ENCODE results near the gene ZC3H10.

Gene ZC3H10

GRCh38 chr12:56127888-56128669 lies 10.0 kb downstream of the ZC3H10 start, which contains the start of gene ESYT1:
ESYT1 (plus strand) TSS chr12:56128267; CDS start chr12:56128320, 53 bp downstream.
- peak; percentile 97 for DNase-seq (ENCODE audit: low spot score)

DNA sequence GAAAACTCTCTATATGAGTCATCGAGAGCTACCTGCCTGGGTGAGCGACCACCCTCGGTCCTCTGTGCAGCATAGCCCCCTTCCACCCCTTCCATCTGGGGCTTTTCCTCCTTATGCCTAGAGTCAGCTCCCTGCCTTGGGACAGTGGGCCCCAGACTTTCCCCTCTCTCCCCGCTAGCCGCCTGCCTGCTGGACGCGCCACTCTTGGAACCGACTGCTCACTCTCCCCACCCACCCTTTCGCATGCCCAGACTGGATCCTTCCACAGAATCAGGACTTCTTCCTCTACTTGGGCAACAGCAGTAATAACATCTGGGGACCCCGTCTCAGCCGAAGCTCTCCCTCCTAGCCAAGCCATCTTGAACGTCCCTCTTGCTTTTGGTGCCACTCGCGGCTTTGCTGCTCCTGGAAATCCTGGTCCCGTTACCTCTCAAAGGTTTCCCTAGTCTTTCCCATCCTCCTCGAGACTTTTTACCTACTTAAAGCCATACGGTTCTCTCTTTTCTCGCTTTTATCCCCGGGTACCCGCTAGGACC lies 10.7 kb downstream of the ZC3H10 start:
- no peak for DNase-seq (ENCODE audit: low spot score)

DNA sequence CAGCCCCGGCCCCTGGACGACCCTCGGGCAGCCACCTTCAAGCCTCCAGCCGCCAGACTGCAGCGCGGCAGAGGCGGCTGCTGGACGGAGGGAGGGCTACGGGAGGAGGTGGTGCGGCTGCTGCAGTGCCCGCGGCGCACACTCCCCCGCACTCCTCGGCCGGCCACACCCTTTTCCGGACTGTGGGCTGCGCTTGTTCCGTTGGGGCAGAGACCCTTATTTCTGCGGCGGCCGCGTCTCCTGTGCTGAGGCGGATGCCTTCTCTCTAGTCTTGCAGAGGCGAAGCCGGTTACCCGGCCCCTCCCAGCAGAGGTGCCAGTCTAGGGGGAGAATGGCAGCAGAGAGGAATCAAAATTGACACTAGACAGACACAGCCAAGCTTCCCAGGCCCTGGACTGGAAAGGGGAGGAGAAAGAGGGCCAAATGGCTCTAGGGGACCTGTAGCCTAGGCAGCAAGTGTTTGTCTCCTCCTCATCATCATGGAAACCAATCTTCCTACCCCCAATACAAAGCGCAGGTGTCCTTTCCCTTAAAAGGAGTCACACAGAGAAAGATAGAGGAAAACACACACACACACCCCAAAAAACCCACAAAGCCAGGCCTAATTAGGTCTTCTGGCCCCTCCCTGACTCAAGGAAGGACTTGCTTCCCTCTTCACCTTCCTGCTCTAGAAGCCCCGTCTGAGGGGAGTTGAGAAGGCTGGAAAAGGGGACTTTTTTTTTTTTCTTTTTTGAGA lies 11.3 kb downstream of the ZC3H10 start:
- peak; percentile 48 for DNase-seq (ENCODE audit: low spot score)

DNA sequence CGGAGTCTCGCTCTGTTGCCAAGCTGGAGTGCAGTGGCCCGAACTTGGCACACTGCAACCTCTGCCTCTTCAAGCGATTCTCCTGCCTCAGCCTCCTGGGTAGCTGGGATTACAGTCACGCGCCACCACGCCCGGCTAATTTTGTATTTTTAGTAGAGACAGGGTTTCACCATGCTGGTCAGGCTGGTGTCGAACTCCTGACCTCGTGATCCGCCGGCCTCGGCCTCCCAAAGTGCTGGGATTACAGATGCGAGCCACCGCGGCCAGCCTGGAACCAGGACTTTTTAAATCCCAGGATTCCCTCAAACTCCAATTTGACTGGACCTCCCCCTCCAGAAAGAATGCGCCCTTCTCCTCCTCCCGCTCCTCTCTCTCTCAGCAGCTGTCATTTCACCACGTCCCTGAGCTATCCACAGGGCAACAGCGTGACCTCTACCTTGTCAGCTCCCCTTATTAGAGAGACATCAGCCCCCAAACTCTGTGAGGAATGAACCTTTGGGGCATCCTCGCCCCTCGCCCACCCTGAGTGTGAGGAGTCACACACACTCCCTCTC lies 12.0 kb downstream of the ZC3H10 start:
- no peak for DNase-seq (ENCODE audit: low spot score)

GRCh38 chr12:56130876-56131275 lies 12.8 kb downstream of the ZC3H10 start:
- no peak for DNase-seq (ENCODE audit: low spot score)

DNA sequence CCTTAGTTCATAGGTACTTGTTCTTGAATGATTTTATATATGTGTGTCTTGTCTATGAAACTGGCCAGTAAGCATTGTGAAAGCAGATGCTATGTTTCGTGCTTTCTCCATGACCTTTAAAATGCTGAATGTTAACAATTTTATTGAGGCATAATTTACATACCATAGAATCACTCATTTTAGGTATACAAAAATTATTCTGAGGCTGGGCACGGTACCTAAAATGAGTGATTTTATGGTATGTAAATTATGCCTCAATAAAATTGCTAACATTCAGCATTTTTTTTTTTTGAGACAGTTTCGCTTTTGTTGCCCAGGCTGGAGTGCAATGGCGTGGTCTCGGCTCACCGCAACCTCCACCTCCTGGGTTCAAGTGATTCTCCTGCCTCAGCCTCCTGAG lies 16.8 kb downstream of the ZC3H10 start:
- no peak for DNase-seq (ENCODE audit: low spot score)

DNA sequence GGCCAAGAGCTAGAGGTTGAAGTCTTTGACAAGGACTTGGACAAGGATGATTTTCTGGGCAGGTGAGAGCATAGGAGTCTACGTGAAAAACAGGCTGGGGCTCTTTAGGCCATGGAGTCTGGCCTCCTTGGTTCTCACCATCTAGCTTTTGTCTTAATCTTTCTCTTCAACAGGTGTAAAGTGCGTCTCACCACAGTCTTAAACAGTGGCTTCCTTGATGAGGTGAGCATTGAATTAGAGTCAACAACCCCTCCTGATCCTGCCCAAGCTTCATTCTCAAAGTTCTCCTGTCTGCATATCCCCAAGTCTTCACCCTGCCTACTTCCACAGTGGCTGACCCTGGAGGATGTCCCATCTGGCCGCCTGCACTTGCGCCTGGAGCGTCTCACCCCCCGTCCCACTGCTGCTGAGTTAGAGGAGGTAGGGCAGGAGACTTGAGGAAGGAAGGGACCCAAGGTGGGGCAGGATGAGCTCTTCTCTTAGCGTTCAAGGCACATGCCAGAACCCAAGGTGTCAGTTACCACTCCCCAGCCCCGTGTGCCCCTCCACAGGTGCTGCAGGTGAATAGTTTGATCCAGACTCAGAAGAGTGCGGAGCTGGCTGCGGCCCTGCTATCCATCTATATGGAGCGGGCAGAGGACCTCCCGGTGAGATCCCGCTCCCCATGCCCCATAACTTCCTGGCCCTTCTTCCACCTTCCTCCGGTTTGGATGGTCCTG lies 19.9 kb downstream of the ZC3H10 start:
- no peak for DNase-seq (ENCODE audit: low spot score)

- no peak for DNase-seq (ENCODE audit: low spot score)
Observed at GRCh38 chr12:56141946-56142784, 24.1 kb downstream of the ZC3H10 start.

DNA sequence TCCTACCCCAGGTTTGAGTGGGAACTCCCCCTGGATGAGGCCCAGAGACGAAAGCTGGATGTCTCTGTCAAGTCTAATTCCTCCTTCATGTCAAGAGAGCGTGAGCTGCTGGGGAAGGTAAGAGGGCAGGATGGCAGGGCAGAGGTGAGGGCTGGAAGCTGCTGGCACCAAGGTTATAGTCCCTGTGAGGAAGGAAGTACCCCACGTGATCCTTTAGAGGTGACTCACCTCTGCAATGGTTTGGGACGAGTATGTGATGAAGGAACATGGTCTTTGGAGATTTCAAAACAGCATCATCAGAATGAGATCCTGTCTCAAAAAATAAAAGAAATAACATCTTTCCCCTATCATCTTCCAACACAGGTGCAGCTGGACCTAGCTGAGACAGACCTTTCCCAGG lies 25.2 kb downstream of the ZC3H10 start:
- no peak for DNase-seq (ENCODE audit: low spot score)

GRCh38 chr12:56143870-56144269 lies 25.8 kb downstream of the ZC3H10 start:
- DNase-seq (ENCODE audit: low spot score), result no peak

DNA sequence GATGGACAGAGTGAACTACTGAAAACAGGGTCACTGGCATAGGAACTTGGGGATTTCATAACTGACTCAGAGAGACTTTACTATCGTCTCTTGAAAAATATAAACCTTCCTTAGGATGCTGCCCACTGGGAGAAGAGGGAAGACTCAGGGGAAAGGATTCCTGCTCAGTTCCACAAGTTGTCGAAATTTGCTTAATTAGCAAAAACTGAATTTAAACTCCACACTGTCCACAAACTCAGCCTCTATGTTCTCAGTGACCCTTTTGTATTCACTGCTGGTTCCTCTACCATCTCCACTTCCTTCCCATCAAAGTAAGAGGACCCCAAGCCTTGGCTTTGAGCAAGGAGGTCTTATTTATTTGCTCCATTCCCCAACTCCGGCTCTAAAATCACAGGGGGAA lies 27.2 kb downstream of the ZC3H10 start:
- no peak for DNase-seq (ENCODE audit: low spot score)

DNA sequence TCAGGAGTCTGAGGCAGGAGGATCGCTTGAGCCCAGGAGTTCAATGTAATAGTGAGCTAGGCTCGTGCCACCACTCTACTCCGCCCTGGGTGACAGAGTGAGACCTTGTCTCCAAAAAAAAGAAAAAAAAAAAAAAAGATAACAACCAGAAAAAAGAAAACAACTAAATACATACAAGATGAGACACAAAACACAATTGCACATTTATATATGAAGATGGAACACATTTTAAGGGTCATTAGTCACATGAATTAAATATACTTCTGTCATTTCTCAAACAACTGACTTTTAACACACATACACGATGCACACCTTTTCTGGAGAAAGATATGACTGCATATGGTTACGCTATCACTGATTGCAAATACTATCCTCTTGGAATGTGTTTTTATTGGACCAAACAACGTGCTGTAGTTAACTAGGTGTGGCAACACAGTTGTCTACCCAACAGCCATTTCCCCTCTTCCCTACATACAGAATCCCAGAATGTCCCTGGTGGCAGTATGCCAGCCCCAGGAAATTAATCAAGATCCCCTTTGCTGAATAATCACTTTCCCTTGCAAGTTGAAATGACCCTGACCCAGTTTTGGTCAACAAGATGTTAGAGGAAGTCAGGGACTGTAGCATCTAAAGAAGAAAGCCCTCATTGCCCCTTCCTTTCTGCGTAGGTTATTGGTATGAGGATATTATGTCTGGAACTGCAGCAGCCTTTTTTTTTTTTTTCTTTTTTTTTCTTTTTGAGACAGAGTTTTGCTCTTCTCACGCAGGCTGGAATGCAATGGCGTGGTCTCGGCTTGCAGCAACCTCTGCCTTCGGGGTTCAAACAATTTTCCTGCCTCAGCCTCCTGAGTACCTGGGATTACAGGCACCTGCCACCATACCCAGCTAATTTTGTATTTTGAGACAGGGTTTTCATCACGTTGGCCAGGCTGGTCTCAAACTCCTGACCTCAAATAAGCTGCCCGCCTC lies 28.7 kb downstream of the ZC3H10 start:
- DNase-seq (ENCODE audit: low spot score), result no peak

- peak; percentile 74 for DNase-seq (ENCODE audit: low spot score)
Observed at GRCh38 chr12:56150563-56150962, 32.5 kb downstream of the ZC3H10 start.

GRCh38 chr12:56151672-56152131 lies 33.6 kb downstream of the ZC3H10 start:
- DNase-seq (ENCODE audit: low spot score), result peak; percentile 67

GRCh38 chr12:56152132-56152755 lies 34.2 kb downstream of the ZC3H10 start, which contains the start of gene MYL6B:
MYL6B (plus strand) TSS chr12:56152587; CDS start chr12:56153919, 1,332 bp downstream.
- DNase-seq (ENCODE audit: low spot score), result peak; percentile 91

DNA sequence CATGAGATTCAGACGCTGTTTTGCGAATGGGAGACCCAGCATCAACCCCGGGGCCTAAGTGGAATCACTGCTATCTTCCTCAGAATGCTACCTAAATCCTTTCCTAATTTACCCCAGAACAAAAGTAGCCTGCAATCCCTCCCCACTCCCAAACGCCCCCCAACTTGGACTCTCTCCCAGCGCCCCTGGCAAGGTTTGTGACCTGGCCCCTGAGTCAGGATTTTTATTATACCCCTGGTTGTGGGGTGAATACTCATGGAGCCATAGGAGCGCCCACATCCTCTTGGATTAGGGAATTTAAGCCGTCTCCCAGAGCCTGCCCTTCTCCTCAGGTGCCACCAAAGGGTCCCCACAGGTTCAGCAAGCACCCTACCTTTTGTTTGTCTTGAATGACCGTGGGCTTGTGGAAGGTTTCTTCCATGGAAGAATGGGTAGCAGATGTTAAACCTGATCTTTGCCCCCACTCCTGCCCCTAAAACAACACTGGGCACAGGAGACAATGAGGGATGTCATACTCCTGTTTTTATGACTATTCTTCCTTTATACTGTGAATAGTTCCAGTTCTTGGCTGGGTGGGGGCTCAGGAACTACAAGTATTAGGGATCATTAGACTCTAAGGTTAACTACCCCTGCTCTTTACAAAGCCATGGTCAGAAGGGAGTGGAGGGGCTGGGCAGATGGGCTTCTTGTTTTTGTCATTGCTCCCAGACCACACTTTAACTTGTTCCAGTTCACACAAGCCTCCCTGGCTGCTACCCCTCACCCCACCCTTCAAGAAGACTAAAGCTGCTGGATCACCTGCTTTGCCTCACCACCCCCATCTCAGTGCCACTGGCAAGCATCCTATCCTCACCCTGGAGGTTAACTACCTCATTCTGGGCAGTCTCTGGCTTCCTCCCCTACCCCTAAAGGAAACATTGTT lies 35.0 kb downstream of the ZC3H10 start:
- DNase-seq (ENCODE audit: low spot score), result no peak

- no peak for DNase-seq (ENCODE audit: low spot score)
Observed at GRCh38 chr12:56153678-56154065, 35.6 kb downstream of the ZC3H10 start.

GRCh38 chr12:56154246-56154771 lies 36.2 kb downstream of the ZC3H10 start:
- no peak for DNase-seq (ENCODE audit: low spot score)
